ENCODE data around the gene CRYM.

The CRYM gene

DNA sequence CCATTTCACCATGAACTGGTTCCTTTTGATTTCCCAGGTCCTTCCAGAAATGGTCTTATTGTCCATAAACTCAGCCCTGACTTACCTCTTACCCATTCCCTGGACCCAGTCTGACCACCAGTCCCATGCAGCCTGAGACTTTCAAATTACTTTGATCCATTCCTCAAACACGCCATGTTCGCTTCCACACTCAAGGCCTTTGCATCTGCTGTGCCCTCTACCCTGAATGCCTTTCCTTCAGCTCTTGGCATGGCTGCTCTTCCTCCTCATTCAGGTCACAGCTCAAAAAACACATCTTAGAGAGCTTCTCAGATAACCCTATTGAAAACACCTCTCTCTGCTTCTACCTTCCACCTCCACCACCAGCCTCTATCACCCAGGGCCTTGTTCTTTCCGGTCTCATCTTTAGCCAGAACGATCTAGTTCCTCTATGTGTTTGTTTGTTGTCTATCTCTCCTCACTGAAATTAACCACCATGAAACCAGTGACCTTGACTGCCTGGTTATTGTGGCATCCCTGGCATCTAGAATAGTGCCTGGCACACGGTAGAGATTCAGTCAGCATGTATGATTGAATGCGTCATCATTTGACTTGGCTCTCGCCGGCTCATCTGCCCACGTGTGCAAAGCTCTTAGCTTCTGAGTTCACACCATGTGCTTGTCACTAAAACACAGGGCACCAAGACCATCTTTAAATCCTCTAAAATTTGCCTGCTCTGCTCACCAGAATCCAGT, 12.8 kb downstream of the CRYM start:
- Histone ChIP-seq H3K4me3 (ENCODE audit: low read depth, low read length) (no peak overlapping the region), H2AFZ (no peak overlapping the region), H3K27me3 (ENCODE audit: control insufficient read depth, insufficient read depth, low read length) (no peaks in the 10 kb centered on the region), H3K79me2 (no peaks in the 10 kb centered on the region), H3K4me2 (ENCODE audit: low read length) (no peak overlapping the region), H3K36me3 (ENCODE audit: control insufficient read depth, insufficient read depth, low read length) (no peaks in the 10 kb centered on the region), H3K9me3 (ENCODE audit: control insufficient read depth, low read length) (no peaks in the 10 kb centered on the region), H3K27ac (no peak overlapping the region), H3K4me1 (no peaks in the 10 kb centered on the region), H3K9ac (no peak overlapping the region)
- TF ChIP-seq, protein P1, sequence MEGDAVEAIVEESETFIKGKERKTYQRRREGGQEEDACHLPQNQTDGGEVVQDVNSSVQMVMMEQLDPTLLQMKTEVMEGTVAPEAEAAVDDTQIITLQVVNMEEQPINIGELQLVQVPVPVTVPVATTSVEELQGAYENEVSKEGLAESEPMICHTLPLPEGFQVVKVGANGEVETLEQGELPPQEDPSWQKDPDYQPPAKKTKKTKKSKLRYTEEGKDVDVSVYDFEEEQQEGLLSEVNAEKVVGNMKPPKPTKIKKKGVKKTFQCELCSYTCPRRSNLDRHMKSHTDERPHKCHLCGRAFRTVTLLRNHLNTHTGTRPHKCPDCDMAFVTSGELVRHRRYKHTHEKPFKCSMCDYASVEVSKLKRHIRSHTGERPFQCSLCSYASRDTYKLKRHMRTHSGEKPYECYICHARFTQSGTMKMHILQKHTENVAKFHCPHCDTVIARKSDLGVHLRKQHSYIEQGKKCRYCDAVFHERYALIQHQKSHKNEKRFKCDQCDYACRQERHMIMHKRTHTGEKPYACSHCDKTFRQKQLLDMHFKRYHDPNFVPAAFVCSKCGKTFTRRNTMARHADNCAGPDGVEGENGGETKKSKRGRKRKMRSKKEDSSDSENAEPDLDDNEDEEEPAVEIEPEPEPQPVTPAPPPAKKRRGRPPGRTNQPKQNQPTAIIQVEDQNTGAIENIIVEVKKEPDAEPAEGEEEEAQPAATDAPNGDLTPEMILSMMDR (IDR thresholded peaks at IDR 0.05), result no peak

DNA sequence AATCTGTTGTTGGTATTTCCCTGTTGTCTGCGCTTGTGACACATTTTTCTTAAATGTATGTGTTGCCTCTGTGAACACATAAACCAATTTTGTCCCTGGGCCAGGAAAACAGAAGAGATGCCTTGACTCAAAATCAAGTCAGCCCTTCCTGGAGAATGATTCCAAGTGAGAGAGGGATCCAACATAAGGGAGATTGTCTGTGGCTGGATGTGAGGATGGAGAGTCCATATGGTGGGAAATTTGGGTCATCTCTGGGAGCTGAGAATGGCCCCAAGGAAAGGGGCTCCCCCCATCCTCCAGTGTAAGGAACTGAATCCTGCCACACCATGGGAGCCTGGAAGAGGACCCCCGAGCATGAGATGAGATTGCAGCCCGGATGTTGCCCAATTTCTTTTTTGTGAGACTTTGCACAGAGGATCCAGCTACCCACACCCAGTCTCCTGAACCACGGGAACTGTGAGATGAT, 13.5 kb downstream of the CRYM start:
- TF ChIP-seq, protein P1 (IDR thresholded peaks at IDR 0.05), result no peak
- Histone ChIP-seq H2AFZ (no peak overlapping the region), H3K4me2 (ENCODE audit: low read length) (no peak overlapping the region), H3K36me3 (ENCODE audit: control insufficient read depth, insufficient read depth, low read length) (no peaks in the 10 kb centered on the region), H3K9me3 (ENCODE audit: control insufficient read depth, low read length) (no peaks in the 10 kb centered on the region), H3K79me2 (no peaks in the 10 kb centered on the region), H3K4me3 (ENCODE audit: low read depth, low read length) (no peak overlapping the region), H3K4me1 (no peaks in the 10 kb centered on the region), H3K27me3 (ENCODE audit: control insufficient read depth, insufficient read depth, low read length) (no peaks in the 10 kb centered on the region), H3K9ac (no peak overlapping the region), H3K27ac (no peak overlapping the region)

DNA sequence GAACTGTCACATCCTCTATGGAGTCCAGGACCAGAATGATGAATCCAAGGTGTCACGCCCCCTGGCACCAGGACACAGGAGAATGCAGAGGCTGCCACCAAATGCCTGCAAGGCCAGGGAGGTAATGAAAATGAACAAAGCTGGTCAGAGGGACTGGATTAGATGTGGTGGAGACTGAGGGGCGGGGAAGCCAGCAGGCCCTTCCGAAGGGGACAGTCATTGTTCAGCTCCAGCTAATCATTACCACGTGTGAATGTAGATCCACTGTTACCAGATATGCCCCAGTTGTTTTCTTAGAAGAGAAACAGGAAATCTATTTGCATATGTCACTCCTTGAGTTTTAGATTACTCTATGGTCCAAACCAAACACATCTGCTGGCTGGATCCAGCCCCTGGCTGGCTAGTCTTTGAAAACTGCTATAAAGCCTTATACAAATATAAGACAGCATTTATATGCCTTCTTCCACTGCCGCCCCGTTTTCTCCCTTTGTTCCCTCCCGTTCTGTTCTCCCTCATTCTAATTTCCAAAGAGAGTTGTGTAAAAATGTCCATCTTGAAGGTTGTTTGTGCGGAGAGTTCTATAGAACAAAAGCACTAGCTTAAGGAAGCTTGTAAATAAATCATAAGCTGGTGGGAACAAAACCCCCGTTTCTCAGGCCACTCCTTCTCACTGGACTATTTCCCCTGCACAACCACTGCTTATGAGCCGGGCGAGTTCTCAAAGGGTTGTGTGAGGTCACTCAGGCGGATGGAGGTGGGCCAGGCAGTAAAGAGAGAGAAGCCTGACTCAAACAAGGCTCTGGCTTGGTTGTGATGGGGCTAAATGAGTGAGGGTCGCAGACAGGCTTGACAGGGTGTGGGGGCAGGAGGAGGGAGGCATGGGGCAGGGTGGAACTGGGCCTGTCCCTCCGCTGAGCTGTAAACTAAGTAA, 14.2 kb downstream of the CRYM start:
- Histone ChIP-seq H2AFZ (no peak overlapping the region), H3K9ac (no peak overlapping the region), H3K36me3 (ENCODE audit: control insufficient read depth, insufficient read depth, low read length) (no peaks in the 10 kb centered on the region), H3K4me1 (no peaks in the 10 kb centered on the region), H3K4me3 (ENCODE audit: low read depth, low read length) (no peak overlapping the region), H3K27me3 (ENCODE audit: control insufficient read depth, insufficient read depth, low read length) (no peaks in the 10 kb centered on the region), H3K9me3 (ENCODE audit: control insufficient read depth, low read length) (no peaks in the 10 kb centered on the region), H3K79me2 (no peaks in the 10 kb centered on the region), H3K27ac (no peak overlapping the region), H3K4me2 (ENCODE audit: low read length) (no peak overlapping the region)
- TF ChIP-seq, protein P1 (IDR thresholded peaks at IDR 0.05), result no peak

DNA sequence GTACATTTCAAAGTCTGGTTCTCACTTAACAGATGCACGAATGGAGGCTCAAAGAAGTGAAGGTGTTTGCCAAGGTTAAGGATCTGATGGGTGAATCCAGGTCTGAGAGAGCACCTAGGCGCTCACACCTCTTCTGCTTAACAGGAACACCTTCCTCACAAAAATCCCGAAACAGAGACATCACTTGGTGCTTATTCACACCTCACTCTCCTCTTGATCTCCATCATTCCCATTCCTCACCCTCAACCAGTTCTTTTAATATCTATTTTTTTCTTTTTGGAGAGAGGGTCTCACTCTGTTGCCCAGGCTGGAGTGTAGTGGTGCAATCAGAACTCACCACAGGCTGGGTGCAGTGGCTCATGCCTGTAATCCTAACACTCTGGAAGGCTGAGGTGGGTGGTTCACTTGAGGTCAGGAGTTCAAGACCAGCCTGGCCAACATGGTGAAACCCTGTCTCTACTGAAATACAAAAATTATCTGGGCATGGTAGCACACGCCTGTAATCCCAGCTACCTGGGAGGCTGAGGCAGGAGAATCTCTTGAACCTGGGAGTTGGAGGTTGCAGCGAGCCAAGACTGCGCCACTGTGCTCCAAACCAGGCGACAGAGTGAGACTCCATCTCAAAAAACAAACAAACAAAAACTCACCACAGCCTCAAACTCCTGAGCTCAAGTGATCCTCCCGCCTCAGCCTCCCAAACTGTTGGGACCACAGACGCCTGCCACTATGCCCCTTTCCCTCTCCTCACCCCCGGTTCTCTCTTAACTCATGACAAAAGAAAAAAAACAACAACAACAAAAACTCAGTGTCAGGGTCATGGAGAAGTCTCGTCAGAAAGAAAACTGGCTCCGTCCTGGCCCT, 15.1 kb downstream of the CRYM start:
- H3K4me1 ChIP-seq, result no peaks in the 10 kb centered on the region
- H3K4me2 ChIP-seq (ENCODE audit: low read length), result no peak overlapping the region
- no peaks in the 10 kb centered on the region for H3K36me3 ChIP-seq (ENCODE audit: control insufficient read depth, insufficient read depth, low read length)
- no peaks in the 10 kb centered on the region for H3K9me3 ChIP-seq (ENCODE audit: control insufficient read depth, low read length)
- no peak overlapping the region for H2AFZ ChIP-seq
- no peak overlapping the region for H3K27ac ChIP-seq
- no peaks in the 10 kb centered on the region for H3K27me3 ChIP-seq (ENCODE audit: control insufficient read depth, insufficient read depth, low read length)
- no peak overlapping the region for H3K4me3 ChIP-seq (ENCODE audit: low read depth, low read length)
- no peaks in the 10 kb centered on the region for H3K79me2 ChIP-seq
- TF ChIP-seq, protein P1 (IDR thresholded peaks at IDR 0.05), result no peak
- no peak overlapping the region for H3K9ac ChIP-seq
